Stomach smooth muscle (tissue), 2 donors: Measurements from ENCODE around the gene MTFMT.

Experiments used
- H3K27ac ChIP-seq: one replicate; pipeline ENCODE4 v1.7.0; 2013; ENCODE audit warnings: mild to moderate bottlenecking, low read length, inconsistent platforms
- H3K27me3 ChIP-seq, 2 donors: one replicate each; pipeline ENCODE4 v1.7.0; 2013; ENCODE audit warnings: low read length in 2 of 2; ENCODE audit not compliant: insufficient read depth in 2 of 2, control insufficient read depth in 1 of 2
- H3K36me3 ChIP-seq, 2 donors: one replicate each; pipeline ENCODE4 v1.7.0; 2013; ENCODE audit warnings: low read length in 2 of 2; ENCODE audit not compliant: control insufficient read depth in 2 of 2, insufficient read depth in 2 of 2
- H3K4me1 ChIP-seq: one replicate; pipeline ENCODE4 v1.7.0; 2013; ENCODE audit warnings: low read length; ENCODE audit not compliant: control insufficient read depth, insufficient read depth
- H3K4me3 ChIP-seq, 2 donors: one replicate each; pipeline ENCODE4 v1.7.0; 2013; ENCODE audit warnings: low read length in 2 of 2
- H3K9ac ChIP-seq, 2 donors: one replicate each; pipeline ENCODE4 v1.7.0; 2013; ENCODE audit warnings: low read length in 2 of 2, mild to moderate bottlenecking in 1 of 2
- H3K9me3 ChIP-seq, 2 donors: one replicate each; pipeline ENCODE4 v1.7.0; 2013; ENCODE audit warnings: low read length in 2 of 2; ENCODE audit not compliant: control insufficient read depth in 2 of 2
- donor health status: healthy.
- donor health status: Pancreatic carcinoma.

Gene MTFMT

DNA sequence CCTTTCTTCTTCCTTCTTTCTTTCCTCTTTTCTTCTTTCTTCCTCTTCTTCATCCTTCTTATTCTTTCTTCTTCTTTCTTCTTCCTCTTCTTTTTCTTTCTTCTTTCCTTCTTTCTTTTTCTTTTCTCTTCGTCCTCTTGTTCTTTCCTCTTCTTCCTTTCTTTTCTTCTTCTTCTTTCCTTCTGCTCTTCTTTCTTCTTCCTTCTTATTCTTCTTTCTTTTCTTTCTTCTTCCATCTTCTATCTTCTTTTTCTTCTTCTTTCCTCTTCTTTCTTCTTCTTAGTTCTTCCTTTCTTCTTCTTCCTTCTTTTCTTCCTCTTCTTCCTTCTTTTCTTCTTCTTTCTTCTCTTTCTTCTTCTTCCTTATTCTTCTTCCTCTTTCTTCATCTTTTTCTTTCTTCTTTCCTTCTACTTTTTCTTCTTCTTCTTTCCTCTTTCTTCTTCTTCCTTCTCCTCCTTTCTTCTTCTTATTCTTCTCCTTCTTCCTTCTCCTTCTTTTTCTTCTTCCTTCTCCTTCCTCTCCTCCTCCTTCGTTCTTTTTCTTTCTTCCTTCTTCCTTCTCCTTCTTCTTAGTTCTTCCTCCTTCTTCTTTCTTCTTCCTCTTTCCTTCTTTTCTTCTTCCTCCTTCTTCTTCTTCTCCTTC, 77.5 kb downstream of the MTFMT start:
- H3K36me3 ChIP-seq: peaks cover 10 to 11% of the 10 kb centered on the region in 2 donors
- no peaks in the 10 kb centered on the region for H3K4me1 ChIP-seq
- H3K9me3 ChIP-seq: no peaks in the 10 kb centered on the region
- H3K27ac ChIP-seq: no peak overlapping the region
- no peak overlapping the region for H3K4me3 ChIP-seq
- H3K9ac ChIP-seq: no peak overlapping the region
- H3K27me3 ChIP-seq: no peaks in the 10 kb centered on the region
